SK-N-SH treated with all-trans-retinoic acid at 6 μM for 48 hours (cell line): ENCODE results near the gene NLE1.

Experiments used
- ATAC-seq: fragments of 200-7000 bp; cut with Tn5 transposase; 3 replicates; pipeline ENCODE4 v1.9.1; 2020; ENCODE audit warnings: mild to moderate bottlenecking, moderate library complexity
- ARNTL ChIP-seq: fragments of 450-650 bp; formaldehyde crosslinking; IDR thresholded peaks from 2 replicates; pipeline ENCODE4 v1.5.0; 2020; ENCODE audit warnings: low read depth, mild to moderate bottlenecking, moderate library complexity, borderline replicate concordance
- BACH2 ChIP-seq: fragments of 250-450 bp; sonication (Bioruptor Pico); IDR thresholded peaks from 2 replicates; pipeline ENCODE4 v1.9.0; 2021; ENCODE audit warnings: mild to moderate bottlenecking, borderline replicate concordance
- CREB5 ChIP-seq: fragments of 250-450 bp; sonication (Bioruptor Pico); IDR thresholded peaks from 2 replicates; pipeline ENCODE4 v1.5.1; 2020; ENCODE audit warnings: low read depth, mild to moderate bottlenecking, moderate library complexity
- CSDC2 ChIP-seq: fragments of 250-450 bp; sonication (Bioruptor Pico); IDR thresholded peaks from 2 replicates; pipeline ENCODE4 v1.5.0; 2020; ENCODE audit warnings: mild to moderate bottlenecking, moderate library complexity
- CSRNP3 ChIP-seq: fragments of 250-450 bp; sonication (Bioruptor Pico); IDR thresholded peaks from 2 replicates; pipeline ENCODE4 v1.5.1; 2021; ENCODE audit warnings: mild to moderate bottlenecking, moderate library complexity
- ESRRG ChIP-seq: fragments of 250-450 bp; sonication (Bioruptor Pico); IDR thresholded peaks from 2 replicates; pipeline ENCODE4 v1.6.1; 2021; ENCODE audit warnings: mild to moderate bottlenecking
- GLIS3 ChIP-seq: fragments of 250-450 bp; sonication (Bioruptor Pico); IDR thresholded peaks from 2 replicates; pipeline ENCODE4 v1.5.0; 2020; ENCODE audit warnings: mild to moderate bottlenecking, moderate library complexity
- ISL1 ChIP-seq: fragments of 250-450 bp; sonication (Bioruptor Pico); IDR thresholded peaks from 2 replicates; pipeline ENCODE4 v2.1.2; 2022; ENCODE audit warnings: mild to moderate bottlenecking, moderate library complexity
- OSR1 ChIP-seq: fragments of 250-450 bp; sonication (Bioruptor Pico); IDR thresholded peaks from 2 replicates; pipeline ENCODE4 v1.8.0; 2022; ENCODE audit warnings: moderate library complexity, mild to moderate bottlenecking, inconsistent platforms
- POU6F1 ChIP-seq: fragments of 250-450 bp; sonication (Bioruptor Pico); IDR thresholded peaks from 2 replicates; pipeline ENCODE4 v1.8.0; 2021; ENCODE audit warnings: low read depth, mild to moderate bottlenecking, moderate library complexity, borderline replicate concordance
- PPARA ChIP-seq: fragments of 250-450 bp; sonication (Bioruptor Pico); IDR thresholded peaks from 2 replicates; pipeline ENCODE4 v1.5.0; 2020; ENCODE audit warnings: mild to moderate bottlenecking, borderline replicate concordance
- RARB ChIP-seq: fragments of 250-450 bp; sonication (Bioruptor Pico); IDR thresholded peaks from 2 replicates; pipeline ENCODE4 v1.8.0; 2021; ENCODE audit warnings: mild to moderate bottlenecking, moderate library complexity
- SNAI2 ChIP-seq: fragments of 250-450 bp; sonication (Bioruptor Pico); IDR thresholded peaks from 2 replicates; pipeline ENCODE4 v1.5.0; 2020; ENCODE audit warnings: mild to moderate bottlenecking, moderate library complexity
- TCF4 ChIP-seq: fragments of 250-450 bp; sonication (Bioruptor Pico); IDR thresholded peaks from 2 replicates; pipeline ENCODE4 v1.8.0; 2021; ENCODE audit warnings: mild to moderate bottlenecking, moderate library complexity, borderline replicate concordance
- TOX ChIP-seq: fragments of 250-450 bp; sonication (Bioruptor Pico); IDR thresholded peaks from 2 replicates; pipeline ENCODE4 v1.8.0; 2021; ENCODE audit warnings: mild to moderate bottlenecking, moderate library complexity, borderline replicate concordance
- TSHZ2 ChIP-seq: fragments of 250-450 bp; sonication (Bioruptor Pico); IDR thresholded peaks from 2 replicates; pipeline ENCODE4 v1.5.0; 2020; ENCODE audit warnings: mild to moderate bottlenecking, moderate library complexity
- ZC3H10 ChIP-seq: fragments of 250-450 bp; sonication (Bioruptor Pico); IDR thresholded peaks from 2 replicates; pipeline ENCODE4 v1.5.1; 2021; ENCODE audit warnings: mild to moderate bottlenecking, moderate library complexity
- ZFP3 ChIP-seq: fragments of 250-450 bp; sonication (Bioruptor Pico); IDR thresholded peaks from 2 replicates; pipeline ENCODE4 v1.5.0; 2020; ENCODE audit warnings: mild to moderate bottlenecking, moderate library complexity
- ZFP30 ChIP-seq: fragments of 450-650 bp; formaldehyde crosslinking; IDR thresholded peaks from 2 replicates; pipeline ENCODE4 v1.5.0; 2022; ENCODE audit warnings: mild to moderate bottlenecking, moderate library complexity
- ZNF565 ChIP-seq: fragments of 450-650 bp; formaldehyde crosslinking; conservative IDR thresholded peaks from 2 replicates; pipeline ENCODE4 v1.5.0; 2020; ENCODE audit warnings: low read depth, mild to moderate bottlenecking, moderate library complexity
- ZNF70 ChIP-seq: fragments of 450-650 bp; formaldehyde crosslinking; IDR thresholded peaks from 2 replicates; pipeline ENCODE4 v1.5.0; 2020; ENCODE audit warnings: mild to moderate bottlenecking, moderate library complexity
- ZNF8 ChIP-seq: fragments of 450-650 bp; formaldehyde crosslinking; IDR thresholded peaks from 2 replicates; pipeline ENCODE4 v1.5.0; 2020; ENCODE audit warnings: mild to moderate bottlenecking, moderate library complexity

NLE1 gene

GRCh38 chr17:35146214-35146833, 4.2 kb upstream of the NLE1 start:
- ATAC-seq: no peak
- TF ChIP-seq ARNTL (CRISPR knock-in tag) (no peak), CSDC2 (CRISPR knock-in tag) (no peak), PPARA (CRISPR knock-in tag) (no peak), ZC3H10 (no peak), GLIS3 (CRISPR knock-in tag) (no peak), TCF4 (CRISPR knock-in tag) (no peak), TOX (CRISPR knock-in tag) (no peak), ISL1 (CRISPR knock-in tag) (no peak), ZFP3 (no peak), SNAI2 (no peak), POU6F1 (CRISPR knock-in tag) (no peak), BACH2 (CRISPR knock-in tag) (no peak), ZFP30 (CRISPR knock-in tag) (no peak)

- ATAC-seq: no peak
- no peak for TF ChIP-seq ZFP30 (CRISPR knock-in tag)
- TF ChIP-seq ZNF565 (CRISPR knock-in tag): no peak
- TF ChIP-seq SNAI2: no peak
- no peak for TF ChIP-seq ZNF8 (CRISPR knock-in tag)
- no peak for TF ChIP-seq POU6F1 (CRISPR knock-in tag)
- no peak for TF ChIP-seq CREB5 (CRISPR knock-in tag)
- TF ChIP-seq TCF4 (CRISPR knock-in tag): no peak
- no peak for TF ChIP-seq CSRNP3 (CRISPR knock-in tag)
- TF ChIP-seq ZC3H10: no peak
- no peak for TF ChIP-seq ARNTL (CRISPR knock-in tag)
- TF ChIP-seq ISL1 (CRISPR knock-in tag): no peak
- no peak for TF ChIP-seq ZFP3
- no peak for TF ChIP-seq ESRRG (CRISPR knock-in tag)
- no peak for TF ChIP-seq BACH2 (CRISPR knock-in tag)
- no peak for TF ChIP-seq PPARA (CRISPR knock-in tag)
- TF ChIP-seq RARB (CRISPR knock-in tag): no peak
- TF ChIP-seq TSHZ2 (CRISPR knock-in tag): no peak
- no peak for TF ChIP-seq ZNF70
- no peak for TF ChIP-seq TOX (CRISPR knock-in tag)
- TF ChIP-seq, all 23 proteins: peak for 0
These were observed 2.7 kb upstream of the NLE1 start for GRCh38 chr17:35144840-35145239.

GRCh38 chr17:35142467-35142796, 329 bp upstream of the NLE1 start:
- TF ChIP-seq OSR1 (CRISPR knock-in tag) (no peak), ZNF8 (CRISPR knock-in tag) (no peak), ZNF70 (no peak), ZFP30 (CRISPR knock-in tag) (no peak), CSDC2 (CRISPR knock-in tag) (no peak), ESRRG (CRISPR knock-in tag) (no peak), TCF4 (CRISPR knock-in tag) (no peak), PPARA (CRISPR knock-in tag) (no peak), CSRNP3 (CRISPR knock-in tag) (no peak), TSHZ2 (CRISPR knock-in tag) (no peak)
- ATAC-seq: peak; percentile 15
